Anterior cingulate cortex (tissue), 58 donors: ENCODE results near the gene COX4I2.
"Not testable (repeated sequence)": the region's sequence is repeated elsewhere in the genome, so short reads cannot be mapped to it uniquely, and the experiment has no call there.

Experiments used
- DNase-seq, 58 donors: peaks; one replicate each; lab custom pipeline; 2025; lab: John Stamatoyannopoulos, UW

COX4I2 gene

DNA sequence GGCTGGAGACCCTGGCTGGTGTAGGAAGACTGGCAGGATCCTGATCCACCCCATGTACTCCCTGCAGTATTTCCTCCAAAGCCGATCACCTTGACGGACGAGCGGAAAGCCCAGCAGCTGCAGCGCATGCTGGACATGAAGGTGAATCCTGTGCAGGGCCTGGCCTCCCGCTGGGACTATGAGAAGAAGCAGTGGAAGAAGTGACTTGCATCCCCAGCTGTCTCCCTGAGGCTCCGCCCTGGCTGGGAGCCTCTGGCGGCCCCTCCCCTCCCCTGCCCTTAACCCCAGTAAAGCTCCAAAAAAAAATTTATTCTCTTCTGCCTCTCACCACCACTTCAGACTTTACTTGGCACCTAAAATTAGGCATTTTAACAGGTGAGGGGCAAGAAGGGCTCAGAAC, 7.0 kb downstream of the COX4I2 start:
- no peak for DNase-seq

DNA sequence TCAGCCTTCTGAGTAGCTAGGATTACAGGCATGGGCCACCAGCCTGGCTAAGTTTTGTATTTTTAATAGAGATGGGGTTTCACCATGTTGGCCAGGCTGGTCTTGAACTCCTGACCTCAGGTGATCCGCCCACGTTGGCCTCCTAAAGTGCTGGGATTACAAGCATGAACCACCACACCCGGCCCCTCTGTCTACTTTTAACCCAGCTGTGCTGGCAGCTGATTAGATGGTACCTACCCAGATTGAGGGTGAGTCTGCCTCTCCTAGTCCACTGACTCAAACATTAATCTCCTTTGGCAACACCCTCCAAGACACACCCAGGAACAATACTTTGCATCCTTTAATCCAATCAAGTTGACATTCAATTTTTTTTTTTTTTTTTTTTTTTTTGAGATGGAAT, 10.4 kb downstream of the COX4I2 start:
- not testable (repeated sequence) for DNase-seq

DNA sequence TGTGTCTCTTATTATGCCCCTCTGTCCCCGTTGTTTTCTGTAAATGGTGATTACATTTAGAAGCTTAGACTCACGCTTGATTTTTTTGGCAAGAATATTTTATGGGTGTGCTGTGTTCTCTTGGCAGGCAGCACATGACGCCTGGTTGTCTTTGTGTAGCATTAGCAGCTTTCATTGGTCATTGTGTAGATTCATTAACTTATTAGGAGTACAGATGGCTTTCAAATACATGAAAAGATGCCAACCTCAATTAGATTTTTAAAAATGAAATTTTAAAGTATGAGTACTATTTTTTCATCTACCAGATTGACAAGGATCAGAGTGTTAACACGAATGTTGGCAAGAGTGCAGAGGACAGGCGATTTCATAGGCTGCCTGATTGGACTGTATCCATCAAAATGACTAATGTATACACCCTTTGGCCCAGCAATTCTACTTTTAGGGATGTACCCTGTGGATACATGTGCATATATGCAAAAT, 15.2 kb downstream of the COX4I2 start:
- no peak for DNase-seq

DNA sequence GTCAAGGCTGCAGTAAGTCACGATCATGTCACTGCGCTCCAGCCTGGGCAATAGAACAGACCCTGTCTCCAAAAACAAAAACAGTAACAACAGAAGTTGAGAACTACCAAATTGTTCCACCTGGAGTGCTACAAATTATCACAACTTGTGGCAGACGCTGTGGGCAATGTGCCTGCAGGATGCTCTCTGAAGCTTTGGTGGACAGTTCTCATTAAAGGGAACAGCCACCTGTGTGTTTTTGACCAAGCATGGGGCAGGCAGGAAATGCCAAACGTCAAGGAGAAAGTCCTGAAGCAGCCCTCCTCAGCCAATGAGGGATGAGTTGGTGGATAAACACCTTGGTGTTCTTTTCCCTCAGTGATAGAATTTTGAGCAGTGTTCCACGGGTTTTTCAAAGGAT, 15.8 kb downstream of the COX4I2 start:
- no peak for DNase-seq

DNA sequence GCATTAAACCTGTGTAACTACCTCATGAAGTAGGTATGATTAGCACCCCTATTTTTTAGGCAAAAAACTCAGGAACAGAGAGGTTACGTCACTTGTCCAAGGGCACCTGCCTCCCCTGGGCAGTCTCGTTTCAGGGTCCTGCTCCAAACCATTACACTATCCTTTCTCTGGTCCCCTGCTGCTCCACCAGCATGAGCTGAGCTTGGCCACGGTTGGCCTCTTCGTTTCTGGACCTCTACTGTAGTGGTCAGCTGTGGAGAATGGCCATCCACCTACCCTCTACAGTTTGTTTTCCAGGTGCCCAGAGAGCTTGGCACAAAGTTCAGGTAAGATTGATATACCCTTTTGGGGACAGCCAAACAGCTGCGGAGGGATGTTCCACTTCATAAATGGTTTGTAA, 16.8 kb downstream of the COX4I2 start:
- DNase-seq: no peak

DNA sequence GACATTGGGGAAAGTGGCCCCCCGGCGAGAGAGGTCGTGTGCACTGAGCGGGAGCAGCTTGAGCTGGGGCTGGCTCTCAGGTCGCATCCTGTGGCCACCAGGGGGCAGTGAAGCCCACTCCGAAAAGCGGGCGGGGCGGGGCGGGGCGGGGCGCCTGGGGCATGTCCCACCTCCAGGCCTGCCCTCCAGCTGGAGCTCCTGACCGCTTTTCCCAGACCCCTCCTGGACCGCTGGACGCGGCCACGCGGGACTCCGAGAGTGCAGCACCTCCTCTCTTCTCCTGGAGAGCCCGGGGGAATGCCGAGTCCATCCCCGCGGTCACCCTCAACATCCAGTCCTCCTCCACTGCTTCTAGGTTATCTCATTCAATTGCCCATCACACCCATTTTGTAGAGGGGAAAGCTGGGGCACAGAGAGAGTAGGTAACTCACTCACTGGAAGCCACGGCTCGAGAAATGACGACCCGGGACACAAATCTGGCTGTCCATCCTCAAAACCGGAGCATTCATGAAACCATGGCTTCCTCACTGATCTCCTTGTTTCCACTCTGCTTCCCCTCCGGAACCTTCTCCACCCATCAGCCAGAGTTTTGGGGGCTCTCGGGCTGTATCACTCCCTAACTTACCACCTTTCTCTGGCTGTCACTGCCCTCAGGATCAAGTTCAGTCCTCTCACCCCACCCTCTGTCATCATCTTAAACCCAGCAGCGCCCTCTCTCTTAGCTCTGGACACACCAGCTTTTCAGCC, 24.1 kb downstream of the COX4I2 start:
- DNase-seq: peak in 55 of 58 donors; percentile 16 to 92 (median 79)

DNA sequence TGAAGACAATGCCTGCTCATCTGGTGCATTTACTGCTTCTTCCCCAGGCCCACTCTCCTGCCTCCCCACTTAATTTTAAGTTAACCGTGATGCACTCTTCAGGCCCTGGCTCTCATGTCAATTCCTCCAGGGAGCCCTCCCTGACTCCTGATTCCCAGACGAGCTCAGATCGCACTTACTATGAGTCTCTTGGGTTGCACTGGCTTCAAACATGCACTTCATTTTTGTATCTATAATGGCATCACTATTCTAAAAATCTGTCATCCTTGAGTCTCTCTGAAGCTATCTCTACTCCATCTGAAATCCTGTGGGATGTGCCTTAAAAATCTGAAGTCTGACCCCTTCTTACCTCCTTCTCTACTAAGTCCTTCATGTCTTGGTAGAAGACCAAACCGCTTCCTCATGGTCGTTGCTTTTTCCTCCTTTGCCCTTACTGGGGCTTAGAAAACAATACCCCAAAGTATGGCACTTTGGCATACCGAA, 24.7 kb downstream of the COX4I2 start:
- no peak for DNase-seq

DNA sequence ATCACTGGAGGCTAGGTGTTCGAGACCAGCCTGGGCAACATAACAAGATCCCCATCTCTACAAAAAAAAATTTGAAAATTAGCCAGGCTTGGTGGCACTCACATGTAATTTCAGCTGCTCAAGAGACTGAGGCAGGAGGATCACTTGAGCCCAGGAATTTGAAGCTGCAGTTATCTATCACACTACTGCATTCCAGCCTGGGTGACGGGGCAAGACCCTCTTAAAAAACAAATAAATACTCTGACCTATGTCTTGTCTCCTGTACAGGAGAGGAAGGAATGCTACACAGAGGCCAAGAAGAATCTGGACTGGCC, 25.8 kb downstream of the COX4I2 start:
- DNase-seq: no peak

DNA sequence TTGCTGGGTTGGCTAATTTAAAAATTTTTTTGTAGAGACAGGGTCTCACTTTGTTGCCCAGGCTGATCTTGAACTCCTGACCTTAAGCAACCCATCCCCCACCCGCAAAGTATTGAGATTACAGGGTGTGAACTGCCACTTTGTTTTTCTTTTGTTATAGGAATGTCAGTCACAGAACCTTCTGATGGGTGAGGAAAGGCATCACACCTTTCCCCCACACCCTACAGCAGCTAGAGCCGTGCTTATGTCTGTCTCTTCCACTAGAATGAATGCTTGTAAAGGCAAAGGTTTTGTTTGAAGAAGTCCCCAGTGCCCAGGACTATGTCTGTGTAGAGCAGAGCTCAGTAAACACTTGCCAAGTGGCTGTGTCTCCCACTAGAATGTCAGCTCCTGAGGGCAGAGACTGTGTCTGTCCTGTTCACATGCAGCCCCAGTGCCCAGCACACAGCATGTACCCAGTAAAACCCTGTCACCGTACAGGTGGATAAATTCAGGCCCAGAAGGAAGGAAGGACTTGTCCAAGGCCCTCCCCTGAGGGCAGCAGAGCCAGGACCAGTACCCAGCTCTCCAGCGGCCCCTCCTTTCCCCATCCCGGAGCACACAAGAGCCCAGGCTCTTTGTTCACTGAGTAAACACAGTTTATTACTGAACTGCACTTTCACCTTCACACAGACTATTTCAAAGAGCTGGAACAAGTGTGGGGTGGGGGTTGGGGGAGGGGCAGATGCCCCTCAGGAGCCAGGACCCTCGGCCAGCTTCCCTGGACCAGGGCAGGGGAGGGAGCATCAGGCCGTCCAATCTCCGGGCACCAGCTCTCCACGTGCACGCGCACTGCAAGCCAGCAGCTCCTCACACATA, 26.4 kb downstream of the COX4I2 start:
- peak in 36 of 58 donors; percentile 13 to 71 (median 41) for DNase-seq

DNA sequence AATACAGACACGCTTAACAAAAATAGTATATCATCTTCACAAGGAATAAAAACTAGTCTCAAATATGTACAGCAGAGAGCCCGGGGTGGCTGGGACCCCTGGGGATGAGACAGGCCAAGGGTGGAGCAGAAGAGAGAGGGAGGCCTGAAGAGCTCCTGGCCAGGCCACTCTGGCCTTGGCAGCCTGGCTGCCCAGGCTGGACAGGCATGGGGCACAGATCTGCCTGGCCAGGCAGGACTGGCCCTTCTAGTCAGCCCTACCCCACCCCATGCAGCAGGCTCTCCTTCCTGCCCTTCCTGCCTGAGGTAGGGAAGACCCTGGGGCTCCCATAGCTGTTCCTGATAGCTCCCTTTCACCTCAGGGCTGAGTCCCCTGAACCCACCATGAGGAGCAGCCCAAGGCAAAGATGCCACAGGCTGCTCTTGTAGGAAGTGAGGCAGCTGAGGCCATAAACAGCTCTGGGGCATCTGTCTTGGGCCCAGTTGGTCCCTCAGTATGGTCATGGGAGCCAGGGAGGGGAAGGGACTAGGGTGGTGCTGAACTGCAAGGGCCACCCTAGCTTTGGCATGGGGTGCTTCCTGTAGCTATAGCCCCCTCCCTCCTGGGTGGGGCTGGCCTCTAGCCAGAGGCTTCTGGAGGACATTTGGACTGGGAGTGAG, 27.1 kb downstream of the COX4I2 start:
- peak in 2 of 58 donors; percentile 50 to 59 for DNase-seq

DNA sequence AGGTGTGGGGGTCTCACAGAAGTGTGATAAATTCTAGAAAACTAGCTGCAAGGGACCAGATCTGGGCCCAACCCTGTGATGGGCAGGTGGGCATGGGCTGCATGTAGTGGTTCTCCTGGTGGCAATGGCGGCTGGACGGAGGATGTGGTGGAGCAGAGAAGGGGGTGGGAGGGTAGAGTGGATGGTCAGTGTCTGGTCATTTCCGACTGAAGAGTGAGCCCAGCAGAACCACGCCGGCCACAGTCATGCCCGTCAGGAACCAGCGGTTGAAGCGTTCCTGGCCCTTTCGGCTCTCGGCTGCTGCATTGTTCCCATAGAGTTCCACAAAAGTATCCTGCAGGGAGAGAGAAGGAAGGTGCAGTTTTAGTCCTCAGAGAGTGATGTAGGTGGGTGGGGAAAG, 28.0 kb downstream of the COX4I2 start:
- DNase-seq: no peak

DNA sequence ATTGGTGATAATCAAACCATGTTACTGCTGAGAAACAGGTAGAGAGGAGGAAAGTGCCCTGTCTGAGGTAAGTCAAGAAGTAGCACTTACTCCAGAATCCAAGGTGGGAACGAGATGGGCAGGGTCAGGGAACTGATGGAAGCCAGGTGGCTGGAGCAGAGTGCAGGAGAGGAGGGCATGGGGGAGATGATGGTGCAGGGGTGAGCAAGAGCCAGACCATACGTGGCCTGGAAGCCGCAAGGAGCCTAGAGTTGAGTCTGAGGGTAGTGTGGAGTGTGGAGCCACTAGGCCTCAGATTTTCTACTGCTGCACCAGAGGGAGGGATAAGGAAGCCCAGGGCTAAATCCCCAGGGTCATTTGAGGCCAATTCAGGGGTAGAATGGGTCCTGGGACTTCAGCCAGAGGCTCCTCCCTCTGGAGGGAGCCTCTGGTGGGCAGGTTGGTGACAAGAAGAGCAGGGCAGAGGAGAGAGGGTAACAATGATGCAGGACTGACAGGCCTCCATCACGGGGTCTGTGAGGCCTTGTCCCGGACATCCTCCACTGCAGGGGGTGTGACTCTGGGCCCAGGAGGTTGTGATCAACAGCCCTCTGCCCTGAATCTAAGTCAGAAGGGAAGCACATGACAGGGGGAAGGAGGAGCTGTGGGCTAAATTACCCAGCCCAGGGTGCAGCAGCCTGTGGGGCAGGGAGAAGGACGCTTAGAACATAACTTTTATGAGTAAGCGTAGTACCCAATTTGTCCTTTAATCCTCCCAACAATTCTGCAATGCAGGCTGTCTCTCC, 28.7 kb downstream of the COX4I2 start:
- peak in 39 of 58 donors; percentile 5 to 73 (median 34) for DNase-seq

DNA sequence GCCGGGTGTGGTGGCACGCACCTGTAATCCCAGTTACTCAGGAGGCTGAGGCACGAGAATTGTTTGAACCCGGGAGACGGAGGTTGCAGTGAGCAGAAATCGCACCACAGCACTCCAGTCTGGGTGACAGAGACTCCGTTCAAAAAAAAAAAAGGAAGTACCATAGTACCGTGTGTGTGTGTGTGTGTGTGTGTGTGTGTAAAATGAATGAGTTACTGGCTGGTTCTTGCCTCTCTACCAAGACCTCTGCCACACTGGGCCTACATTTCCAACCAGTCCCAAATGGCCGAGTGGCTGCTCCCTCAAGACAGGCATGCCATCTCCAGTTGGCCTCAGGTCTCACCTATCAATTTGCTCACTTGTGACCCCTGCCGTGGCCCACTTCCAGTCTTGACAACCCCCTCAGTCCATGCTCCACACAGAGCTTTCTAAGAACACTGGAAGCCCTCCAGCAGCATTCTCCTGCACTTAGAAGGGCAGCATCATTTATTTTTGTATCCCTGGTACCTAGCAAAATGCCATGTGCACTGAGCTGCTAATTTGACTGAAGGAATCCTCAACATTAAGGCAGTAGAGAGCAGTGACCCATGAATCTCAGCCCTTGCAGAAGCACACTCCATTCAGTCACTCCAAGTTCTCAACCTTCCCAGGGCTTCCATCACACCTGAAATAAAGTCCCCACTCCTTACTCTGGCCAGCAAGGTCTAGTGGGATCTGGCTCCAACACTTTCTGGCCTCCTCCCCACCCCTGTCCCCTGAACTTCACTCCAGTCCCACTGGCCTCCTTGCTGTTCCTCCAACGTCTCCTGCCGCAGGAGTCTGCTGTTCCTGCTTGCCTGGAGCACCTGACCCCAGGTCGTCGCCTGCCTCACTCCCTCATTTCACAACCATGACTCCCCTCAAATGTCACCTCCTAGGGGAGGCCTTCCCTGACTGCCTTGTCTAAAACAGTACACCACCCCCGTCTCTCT, 29.9 kb downstream of the COX4I2 start:
- peak in 2 of 58 donors; percentile 5 to 6 for DNase-seq

DNA sequence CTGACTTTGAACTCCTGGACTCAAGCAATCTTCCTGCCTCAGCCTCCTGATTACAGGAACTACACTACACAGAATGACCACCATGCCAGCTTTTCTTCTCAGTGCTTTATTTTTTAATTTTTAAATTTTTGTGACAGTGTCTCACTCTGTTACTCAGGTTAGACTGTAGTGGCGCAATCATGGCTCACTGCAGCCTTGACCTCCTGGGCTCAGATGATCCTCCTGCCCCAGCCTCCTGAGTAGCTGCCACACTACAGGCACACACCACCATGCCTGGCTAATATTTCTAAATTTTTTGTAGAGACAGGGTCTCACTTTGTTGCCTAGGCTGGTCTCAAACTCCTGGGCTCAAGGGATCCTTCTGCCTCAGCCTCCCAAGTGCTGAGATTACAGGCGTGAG, 31.2 kb downstream of the COX4I2 start:
- not testable (repeated sequence) for DNase-seq

DNA sequence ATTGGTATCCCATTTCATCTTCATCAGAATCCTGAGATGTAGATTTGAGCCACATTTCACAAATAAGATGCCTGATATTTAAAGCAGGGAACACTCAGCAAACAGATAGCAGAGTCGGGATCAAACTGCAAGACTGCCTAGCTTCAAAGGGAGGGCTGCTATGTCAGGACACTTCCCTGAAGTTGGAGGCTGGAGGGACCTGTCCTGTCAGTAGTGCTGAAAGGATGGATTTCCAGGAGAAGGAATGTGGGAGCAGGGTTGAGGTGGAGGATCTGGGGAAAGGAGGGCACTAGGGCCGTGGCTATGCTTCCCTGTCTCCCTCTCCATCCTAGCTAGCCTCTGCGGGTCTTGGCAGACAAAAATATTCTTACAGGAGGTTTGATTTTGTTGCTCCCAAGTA, 32.2 kb downstream of the COX4I2 start:
- peak in 1 of 58 donors; percentile 47 for DNase-seq

DNA sequence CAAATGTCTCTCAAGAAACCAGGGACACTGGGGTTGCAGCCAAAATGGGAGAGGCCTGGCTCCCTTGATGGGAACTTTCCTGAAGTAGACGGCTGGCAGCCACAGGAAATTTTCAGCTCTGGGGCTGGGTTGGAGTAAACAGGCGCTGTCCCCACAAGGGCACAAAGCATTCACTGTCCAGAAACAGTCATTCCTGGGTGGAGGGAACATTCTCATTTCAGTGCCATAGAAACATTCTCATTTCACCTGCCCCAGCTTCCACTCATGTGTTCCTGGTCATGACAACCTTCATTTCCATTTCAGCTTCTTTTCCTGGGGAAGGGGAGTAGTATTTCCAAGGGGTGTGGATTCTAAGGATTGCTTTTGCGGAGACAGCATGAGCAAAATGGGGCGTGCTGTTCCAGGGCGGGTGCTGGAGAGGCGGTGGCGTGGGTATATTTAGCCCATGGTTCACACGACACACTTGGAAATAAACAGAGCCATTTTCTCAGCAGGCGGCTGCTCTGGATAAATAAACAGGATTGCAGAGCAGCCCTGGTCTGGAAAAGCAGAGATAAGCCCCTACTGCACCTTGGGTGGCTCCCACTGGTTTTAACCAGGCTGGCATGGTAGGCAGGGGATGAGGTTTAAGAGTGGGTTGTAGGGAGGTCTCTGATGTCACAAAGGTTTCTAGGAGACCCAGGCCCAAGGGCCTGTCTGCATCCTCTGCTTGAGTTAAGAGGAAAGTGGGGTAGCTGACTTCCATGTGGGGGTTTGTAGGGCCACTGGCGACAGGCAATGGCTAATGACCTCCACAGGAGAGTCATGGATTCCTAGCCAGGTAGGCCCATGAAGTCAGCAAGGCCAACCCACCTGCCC, 32.9 kb downstream of the COX4I2 start:
- peak; percentile 27 to 93 (median 79) for DNase-seq

DNA sequence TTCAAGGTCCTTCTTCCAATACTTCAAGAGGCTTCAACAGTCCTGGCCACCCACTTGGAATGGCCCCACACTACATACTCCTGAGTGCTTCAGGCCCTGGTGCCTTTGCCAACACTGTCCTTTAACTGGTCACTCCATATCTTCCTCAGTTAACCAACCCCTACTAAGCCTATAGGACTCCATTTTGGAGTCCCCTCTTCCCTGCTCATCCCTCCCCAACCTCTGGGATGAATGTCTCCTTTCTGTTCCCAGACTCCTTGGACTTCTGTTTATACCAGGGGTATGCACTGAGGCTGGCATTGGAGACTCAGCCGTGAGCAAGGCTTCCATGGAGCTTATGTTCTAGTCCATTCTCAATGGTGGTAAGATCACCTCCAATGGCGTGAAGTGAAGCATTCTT, 33.6 kb downstream of the COX4I2 start:
- no peak for DNase-seq

DNA sequence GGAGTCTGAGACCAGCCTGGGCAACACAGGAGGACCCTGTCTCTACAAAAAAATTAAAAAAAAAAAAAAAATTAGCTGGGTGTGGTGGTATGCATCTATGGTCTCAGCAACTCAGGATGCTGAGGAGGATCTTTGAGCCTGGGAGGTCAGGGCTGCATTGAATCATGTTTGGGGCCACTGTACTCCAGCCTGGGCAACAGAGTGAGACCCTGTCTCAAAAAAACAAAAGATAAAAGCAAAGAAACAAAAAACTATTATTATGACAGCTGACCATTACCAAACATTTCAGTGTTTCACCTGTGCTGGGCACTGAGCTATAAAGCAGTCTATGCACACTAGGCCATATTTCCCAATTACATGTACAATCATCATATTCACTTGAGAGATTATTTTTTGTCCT, 35.7 kb downstream of the COX4I2 start:
- no peak for DNase-seq
